ENCODE data around the gene LGALS7.

GRCh38 chr19:38785187-38785699 is 11.9 kb upstream of the LGALS7 start:
- TF ChIP-seq CTCF (IDR thresholded peaks at IDR 0.05) (no peak), TEAD4 (IDR thresholded peaks at IDR 0.05; ENCODE audit: borderline replicate concordance, insufficient read depth) (no peak), EZH2phosphoT487 (IDR thresholded peaks at IDR 0.05; ENCODE audit: borderline replicate concordance, low read depth) (no peak), SIN3A (IDR thresholded peaks at IDR 0.05; ENCODE audit: borderline replicate concordance, low read depth, low read length) (no peak)

Measured in SK-N-SH (cell line).